Measurements from ENCODE around the gene GATAD2B. TPM values are rescaled to one million over a fixed set of nuclear protein-coding genes. Genes with fewer than 3 reads are reported as not detected.

Gene GATAD2B
- total and polyA plus RNA-seq, 2 donors (not counting 1 experiment from before 2014, with no cell fraction given) = 4.8 to 5.2 TPM

- Histone ChIP-seq H3K9ac (ENCODE audit: insufficient read depth, low read length) (no peak overlapping the region), H3K4me3 (replicated peaks in 1 of 4; ENCODE audit: control extremely low read depth in 1 of 4, insufficient read depth in 1 of 4, low read depth in 3 of 4, low read length in 4 of 4) (no peak overlapping the region), H3K27me3 (ENCODE audit: control insufficient read depth, insufficient read depth, low read length) (no peaks in the 10 kb centered on the region), H4K20me1 (ENCODE audit: control insufficient read depth, extremely low read depth, insufficient read depth, low read length) (no peaks in the 10 kb centered on the region), H2AFZ (ENCODE audit: low read length) (no peak overlapping the region), H3K4me1 (ENCODE audit: control insufficient read depth, extremely low read depth, insufficient read depth, low read length) (peaks cover 18% of the 10 kb centered on the region), H3K79me2 (ENCODE audit: control insufficient read depth, insufficient read depth, low read length) (peaks cover 44% of the 10 kb centered on the region), H3K9me3 (ENCODE audit: control insufficient read depth, insufficient read depth, low read depth, low read length) (no peaks in the 10 kb centered on the region), H3K36me3 (ENCODE audit: control insufficient read depth, insufficient read depth, low read length) (peaks cover 4% of the 10 kb centered on the region), H3K4me2 (ENCODE audit: extremely low read depth, insufficient read depth, low read length) (no peak overlapping the region), H3K27ac (ENCODE audit: insufficient read depth, low read length) (no peak overlapping the region)
- DNase-seq (ENCODE audit: low read depth in 2 of 2) = no peak
- TF ChIP-seq EZH2 (IDR thresholded peaks at IDR 0.05; ENCODE audit: low read length, missing control alignments) (no peak), CTCF (conservative IDR thresholded peaks at IDR 0.05 in 1 of 2, IDR thresholded peaks at IDR 0.05 in 1 of 2; ENCODE audit: low read depth in 1 of 2, low read length in 2 of 2) (no peak)
Measured at GRCh38 chr1:153959454-153959853, 36.7 kb upstream of the GATAD2B start.

- Histone ChIP-seq H3K9me3 (ENCODE audit: control insufficient read depth, insufficient read depth, low read depth, low read length) (no peaks in the 10 kb centered on the region), H3K9ac (ENCODE audit: insufficient read depth, low read length) (no peak overlapping the region), H2AFZ (ENCODE audit: low read length) (no peak overlapping the region), H3K36me3 (ENCODE audit: control insufficient read depth, insufficient read depth, low read length) (peaks cover 4% of the 10 kb centered on the region), H3K4me3 (replicated peaks in 1 of 4; ENCODE audit: control extremely low read depth in 1 of 4, insufficient read depth in 1 of 4, low read depth in 3 of 4, low read length in 4 of 4) (peak overlapping the region in 2 of 4 experiments; percentile 43 to 88), H3K4me2 (ENCODE audit: extremely low read depth, insufficient read depth, low read length) (peak overlapping the region; percentile 70), H3K27me3 (ENCODE audit: control insufficient read depth, insufficient read depth, low read length) (no peaks in the 10 kb centered on the region), H4K20me1 (ENCODE audit: control insufficient read depth, extremely low read depth, insufficient read depth, low read length) (no peaks in the 10 kb centered on the region), H3K27ac (ENCODE audit: insufficient read depth, low read length) (peak overlapping the region; percentile 53), H3K79me2 (ENCODE audit: control insufficient read depth, insufficient read depth, low read length) (peaks cover 45% of the 10 kb centered on the region), H3K4me1 (ENCODE audit: control insufficient read depth, extremely low read depth, insufficient read depth, low read length) (peaks cover 18% of the 10 kb centered on the region)
- TF ChIP-seq CTCF (conservative IDR thresholded peaks at IDR 0.05 in 1 of 2, IDR thresholded peaks at IDR 0.05 in 1 of 2; ENCODE audit: low read depth in 1 of 2, low read length in 2 of 2) = no peak
- DNase-seq (ENCODE audit: low read depth in 2 of 2) = no peak
Measured at GRCh38 chr1:153958961-153959260, 36.1 kb upstream of the GATAD2B start.

- H2AFZ ChIP-seq (ENCODE audit: low read length) = peak within 1 kb of the TSS; percentile 64
- TF ChIP-seq EZH2 (IDR thresholded peaks at IDR 0.05; ENCODE audit: low read length, missing control alignments) (no peak), CTCF (conservative IDR thresholded peaks at IDR 0.05 in 1 of 2, IDR thresholded peaks at IDR 0.05 in 1 of 2; ENCODE audit: low read depth in 1 of 2, low read length in 2 of 2) (no peak)
- no peaks in the 10 kb centered on the region for H4K20me1 ChIP-seq (ENCODE audit: control insufficient read depth, extremely low read depth, insufficient read depth, low read length)
- H3K4me1 ChIP-seq (ENCODE audit: control insufficient read depth, extremely low read depth, insufficient read depth, low read length) = peaks cover 15% of the 10 kb centered on the region
- no peaks in the 10 kb centered on the region for H3K27me3 ChIP-seq (ENCODE audit: control insufficient read depth, insufficient read depth, low read length)
- H3K4me3 ChIP-seq (replicated peaks in 1 of 4; ENCODE audit: control extremely low read depth in 1 of 4, insufficient read depth in 1 of 4, low read depth in 3 of 4, low read length in 4 of 4) = peak within 1 kb of the TSS; percentile 72 to 96 (median 84)
- DNase-seq (ENCODE audit: low read depth in 2 of 2) = peak; percentile 98 to 99
- peak within 1 kb of the TSS; percentile 93 for H3K4me2 ChIP-seq (ENCODE audit: extremely low read depth, insufficient read depth, low read length)
- H3K79me2 ChIP-seq (ENCODE audit: control insufficient read depth, insufficient read depth, low read length) = peaks cover 47% of the 10 kb centered on the region
- H3K9me3 ChIP-seq (ENCODE audit: control insufficient read depth, insufficient read depth, low read depth, low read length) = no peaks in the 10 kb centered on the region
- H3K36me3 ChIP-seq (ENCODE audit: control insufficient read depth, insufficient read depth, low read length) = peaks cover 6% of the 10 kb centered on the region
- peak within 1 kb of the TSS; percentile 53 for H3K27ac ChIP-seq (ENCODE audit: insufficient read depth, low read length)
- H3K9ac ChIP-seq (ENCODE audit: insufficient read depth, low read length) = peak within 1 kb of the TSS; percentile 86
Measured at GRCh38 chr1:153958111-153958960, 35.6 kb upstream of the GATAD2B start, which contains the start of gene CRTC2. CRTC2 (minus strand) TSS chr1:153958612; CDS start chr1:153958497, 115 bp downstream.

Data from fibroblast of lung (primary cell).